K562 (cell line): Measurements from ENCODE around the gene LRRC27. TPM values are rescaled to one million over a fixed set of nuclear protein-coding genes. Genes with fewer than 3 reads are reported as not detected.

Source experiments
- ATAC-seq: fragments of 200-7000 bp; cut with Tn5 transposase; 3 replicates; pipeline ENCODE4 v1.9.1; 2020; ENCODE audit warnings: moderate library complexity
- BruUV-seq: library from RNA; stranded (reverse); fragments of 400-500 nt; replicated peaks from 2 replicates; lab custom pipeline; 2021; lab: Mats Ljungman, UMichigan
- CTCF ChIA-PET: fragments of 300-600 bp; formaldehyde crosslinking; extraction: SDS; loops from one replicate; lab custom pipeline; 2021; ENCODE audit warnings: low intra/inter-chr PET ratio; lab: Yijun Ruan, JAX
- POLR2A ChIA-PET: fragments of 300-600, 350-650 bp; sonication (Branson Sonifier 250); formaldehyde crosslinking; extraction: SDS; loops from one replicate; lab custom pipeline; 2021; ENCODE audit warnings: antibody characterized with exemption, inconsistent platforms; lab: Yijun Ruan, JAX
- DNase-seq, 4 experiments: peaks; one replicate each; pipeline versions ENCODE4 v3.0.0 to v3.0.0-alpha.2; 2011 to 2018; ENCODE audit warnings: low spot score in 3 of 4, mixed read lengths in 3 of 4; ENCODE audit errors: extremely low read depth in 1 of 4
- FAIRE-seq: peaks from 2 replicates; lab custom pipeline; 2011; peaks lifted over from hg19 to GRCh38; lab: Jason Lieb, UNC
- H2AFZ ChIP-seq: 2 replicates; pipeline ENCODE4 v1.6.0; 2011; ENCODE audit warnings: low read depth, low read length, control low read depth, inconsistent platforms
- H3K27ac ChIP-seq: fragments of 200-600 bp; 3 replicates; pipeline ENCODE4 v1.8.0; 2011; ENCODE audit warnings: low read depth, mild to moderate bottlenecking, control low read depth, inconsistent platforms, low read length, moderate library complexity, mixed read lengths; ENCODE audit errors: extremely low read depth
- H3K27me3 ChIP-seq, 2 experiments: fragments of 300-600 bp in 1 of 2; 2 replicates in 1 of 2; 3 replicates in 1 of 2; pipeline versions ENCODE4 v1.6.0 to v1.8.0; 2011; ENCODE audit warnings: inconsistent platforms in 2 of 2, low read length in 2 of 2, mild to moderate bottlenecking in 1 of 2, mixed read lengths in 1 of 2, moderate library complexity in 1 of 2; ENCODE audit not compliant: control insufficient read depth in 2 of 2, insufficient read depth in 2 of 2
- H3K36me3 ChIP-seq: fragments of 300-600 bp; 3 replicates; pipeline ENCODE4 v1.8.0; 2011; ENCODE audit warnings: mild to moderate bottlenecking, low read length, inconsistent platforms; ENCODE audit not compliant: control insufficient read depth, insufficient read depth
- H3K4me1 ChIP-seq, 2 experiments: fragments of 200-600 bp in 1 of 2; replicated peaks in 1 of 2; 2 replicates in 1 of 2; 3 replicates in 1 of 2; pipeline versions ENCODE4 v1.5.1 to v1.8.0; 2011; ENCODE audit warnings: inconsistent platforms in 2 of 2, low read length in 2 of 2, mild to moderate bottlenecking in 1 of 2, mixed read lengths in 1 of 2, moderate library complexity in 1 of 2; ENCODE audit not compliant: control insufficient read depth in 2 of 2, insufficient read depth in 2 of 2
- H3K4me2 ChIP-seq: 2 replicates; pipeline ENCODE4 v1.6.1; 2011; ENCODE audit warnings: low read length, control low read depth, inconsistent platforms, mixed read lengths; ENCODE audit not compliant: insufficient read depth
- H3K4me3 ChIP-seq: fragments of 200-600 bp; sonication (generic), shearing (Covaris generic); 2 replicates; pipeline ENCODE4 v1.5.1; 2016; ENCODE audit warnings: control low read depth, inconsistent platforms
- H3K79me2 ChIP-seq: fragments of 200-600 bp; 3 replicates; pipeline ENCODE4 v1.8.0; 2011; ENCODE audit warnings: low read length, inconsistent platforms; ENCODE audit not compliant: control insufficient read depth, insufficient read depth
- H3K9ac ChIP-seq, 2 experiments: 2 replicates each; pipeline versions ENCODE4 v1.6.0 to v1.6.1; 2011; ENCODE audit warnings: low read depth in 2 of 2, low read length in 2 of 2, control low read depth in 1 of 2, inconsistent platforms in 1 of 2, mild to moderate bottlenecking in 1 of 2, mixed read lengths in 1 of 2; ENCODE audit not compliant: insufficient read depth in 1 of 2
- H3K9me1 ChIP-seq: one replicate; pipeline ENCODE4 v1.6.0; 2011; ENCODE audit warnings: inconsistent platforms, mild to moderate bottlenecking, low read length, moderate library complexity; ENCODE audit not compliant: control insufficient read depth, insufficient read depth
- H3K9me3 ChIP-seq: replicated peaks from 2 replicates; pipeline ENCODE4 v1.5.1; 2011; ENCODE audit warnings: low read depth, low read length, inconsistent platforms; ENCODE audit not compliant: control insufficient read depth, insufficient read depth
- H4K20me1 ChIP-seq: replicated peaks from 2 replicates; pipeline ENCODE4 v1.6.1; 2011; ENCODE audit warnings: low read length, inconsistent platforms, mixed read lengths; ENCODE audit not compliant: control insufficient read depth, insufficient read depth
- DMBX1 ChIP-seq: fragments of 250-450 bp; sonication (Bioruptor Pico); IDR thresholded peaks from 2 replicates; pipeline ENCODE4 v1.8.0; 2022; ENCODE audit warnings: inconsistent platforms, mild to moderate bottlenecking, moderate library complexity, borderline replicate concordance
- FOSL1 ChIP-seq: fragments of 200-800 bp; sonication (Bioruptor generic); conservative IDR thresholded peaks from 2 replicates; pipeline ENCODE4 v1.6.1; 2016; ENCODE audit warnings: missing genetic modification characterization, missing compliant biosample characterization
- MIER1 ChIP-seq: fragments of 450-650 bp; IDR thresholded peaks from 2 replicates; pipeline ENCODE4 v1.6.1; 2016; ENCODE audit warnings: antibody characterized with exemption, mild to moderate bottlenecking, low read depth
- RBM22 ChIP-seq: fragments of 200-400 bp; formaldehyde crosslinking; IDR thresholded peaks from 2 replicates; pipeline ENCODE4 v1.6.1; 2018; ENCODE audit warnings: low read length, low read depth; ENCODE audit not compliant: poor library complexity, severe bottlenecking
- SETDB1 ChIP-seq: IDR thresholded peaks from one replicate; pipeline ENCODE4 v1.6.1; 2012; ENCODE audit warnings: low read length, control low read depth, inconsistent platforms
- ZNF583 ChIP-seq: fragments of 250-450 bp; sonication (Bioruptor Pico); IDR thresholded peaks from 2 replicates; pipeline ENCODE4 v1.4.0; 2020
- WGBS: fragments of 100-300 bp; shearing (Covaris generic); methylation state at CpG from one replicate; pipeline ENCODE4 v1.1.6; 2016; ENCODE audit warnings: low coverage, mixed read lengths; ENCODE audit not compliant: insufficient coverage; ENCODE audit errors: missing lambda C conversion rate; 5-methylcytosine and 5-hydroxymethylcytosine counted together
- in situ Hi-C: fragments of 300-500 bp; cut with MboI; formaldehyde crosslinking; loops from 4 replicates; pipeline ENCODE4 v1.15.0; 2018; ENCODE audit warnings: inconsistent platforms, mixed read lengths
- intact Hi-C: fragments of 100-400 bp; cut with micrococcal nuclease; formaldehyde crosslinking; loops from 2 replicates; pipeline ENCODE4 v1.14.2; 2022
- polyA plus RNA-seq, 8 experiments: library from polyadenylated mRNA; depleted of rRNA in 4 of 8; stranded (reverse) in 5 of 8; unstranded in 3 of 8; fragments of >200 nt; fragmentation: Nextera tagmentation in 2 of 8; fragmentation: Illumina TruSeq in 1 of 8; extraction: Ambion mirVana in 2 of 8; extraction: Trizol in 1 of 8; gene quantifications; 2 replicates each; pipeline versions ENCODE4 v1.2.1 to v1.2.3, GENCODE V29; 2011 to 2014; ENCODE audit warnings: inconsistent platforms in 1 of 8, missing spikeins in 1 of 8
- total RNA-seq, 7 experiments: library from RNA; depleted of rRNA in 6 of 7; stranded (reverse); fragments of >200 nt in 6 of 7; fragmentation: Illumina TruSeq in 2 of 7; extraction: Trizol in 2 of 7; gene quantifications; 2 replicates each; pipeline versions ENCODE4 v1.2.1 to v1.2.3, GENCODE V29; 2011 to 2021; ENCODE audit warnings: low replicate concordance in 1 of 7
- TF ChIP-seq, protein P1 (sequence below): fragments of 450-650 bp; IDR thresholded peaks from 2 replicates; pipeline ENCODE4 v1.6.1; 2018; ENCODE audit not compliant: partially characterized antibody
- TF ChIP-seq, protein P2 (sequence below): sonication (generic); formaldehyde crosslinking; IDR thresholded peaks from 2 replicates; pipeline ENCODE4 v1.8.0; 2022; ENCODE audit warnings: mild to moderate bottlenecking, low read depth, missing genetic modification reagents
- TF ChIP-seq, protein P3 (sequence below): fragments of 450-650 bp; conservative IDR thresholded peaks from 2 replicates; pipeline ENCODE4 v1.6.1; 2016; ENCODE audit warnings: missing genetic modification characterization, low read depth, mild to moderate bottlenecking, control low read depth, missing compliant biosample characterization

Gene LRRC27
- total and polyA plus RNA-seq, 9 of the 15 experiments (the other 6 are each of a cell fraction or from before 2014, with no cell fraction given), result 0.10 to 2.7 (median 1.4) TPM

DNA sequence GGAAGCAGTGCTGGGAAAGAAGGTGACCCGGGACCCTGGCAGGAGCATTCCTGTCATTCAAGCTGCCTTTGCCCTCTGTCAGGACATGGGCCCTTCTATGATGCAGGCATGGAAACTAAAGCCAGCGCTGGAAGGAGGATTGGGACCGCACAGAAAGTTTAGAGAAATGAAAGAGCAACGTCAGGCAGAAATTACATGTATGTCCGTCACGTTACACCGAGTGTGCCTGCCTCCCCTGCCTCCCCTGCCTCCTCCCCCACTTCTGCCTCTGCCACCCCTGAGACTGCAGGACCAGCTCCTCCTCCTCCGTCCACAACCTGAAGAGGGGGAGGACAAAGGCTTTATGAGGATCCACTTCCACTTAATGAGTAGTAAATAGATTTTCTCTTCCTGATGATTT, 51.1 kb downstream of the LRRC27 start:
- no peaks in the 10 kb centered on the region for H3K9me1 ChIP-seq
- DNase-seq (no peak), FAIRE-seq (no peak), ATAC-seq (no peak)
- H3K4me2 ChIP-seq, result no peak overlapping the region
- no peaks in the 10 kb centered on the region for H4K20me1 ChIP-seq
- TF ChIP-seq ZNF583 (no peak), SETDB1 (no peak)
- in situ Hi-C loops, result loop anchor here (10.0 kb wide), 1 partner anchor 252 kb away; no protein-coding TSS in a partner anchor
- no peak overlapping the region for H3K27ac ChIP-seq
- H3K36me3 ChIP-seq, result no peaks in the 10 kb centered on the region
- BruUV-seq, result no TSS peak
- H3K9me3 ChIP-seq, result no peaks in the 10 kb centered on the region
- peak overlapping the region; percentile 72; the same call in 1 of the 2 replicates for H2AFZ ChIP-seq
- no peaks in the 10 kb centered on the region for H3K79me2 ChIP-seq
- 34% methylated on average over 7 of the region's 8 CpGs for WGBS
- POLR2A ChIA-PET, result no interaction called here
- H3K27me3 ChIP-seq, result peaks cover 0 to 19% of the 10 kb centered on the region in 2 experiments; a peak in 3 of 5 replicates
- intact Hi-C loops, result no loop called here
- CTCF ChIA-PET, result no interaction called here
- no peak overlapping the region; a peak in 1 of 4 replicates for H3K9ac ChIP-seq
- peaks cover 5 to 22% of the 10 kb centered on the region in 2 experiments for H3K4me1 ChIP-seq
- H3K4me3 ChIP-seq, result no peak overlapping the region

DNA sequence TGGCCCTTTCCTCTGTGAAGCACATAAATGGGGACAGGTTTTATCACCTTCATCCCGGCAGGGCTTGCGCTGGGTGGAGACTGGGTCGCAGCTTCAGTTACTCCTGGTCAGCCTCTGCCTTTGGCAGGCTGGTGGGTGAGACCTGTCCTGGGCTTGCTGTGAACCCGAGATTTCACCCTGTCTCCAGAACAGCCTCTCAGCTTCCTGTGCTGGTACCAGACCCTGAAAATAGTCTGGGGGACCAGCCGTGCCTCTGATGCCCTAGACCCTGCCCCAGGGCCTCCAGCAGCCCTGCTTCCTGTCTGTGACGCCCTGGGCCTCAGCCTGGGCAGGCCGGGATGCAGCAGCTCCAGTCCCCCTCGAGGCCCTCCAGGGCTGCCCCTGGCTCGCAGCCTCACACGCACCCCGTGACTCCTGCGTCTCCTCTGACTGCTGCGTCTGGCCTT, 51.8 kb downstream of the LRRC27 start:
- peak overlapping the region; percentile 72 for H2AFZ ChIP-seq
- H3K27ac ChIP-seq, result no peak overlapping the region
- H3K9ac ChIP-seq, result peak overlapping the region in 1 of 2 experiments; percentile 58; a peak in 2 of 4 replicates
- H3K79me2 ChIP-seq, result no peaks in the 10 kb centered on the region
- ChIA-PET POLR2A (no interaction called here), CTCF (no interaction called here)
- FAIRE-seq (no peak), DNase-seq (no peak), ATAC-seq (no peak; the same call in 1 of the 3 replicates)
- no peak overlapping the region for H3K4me2 ChIP-seq
- WGBS, result 21% methylated on average over 8 of the region's 13 CpGs
- H3K4me3 ChIP-seq, result no peak overlapping the region
- in situ Hi-C loops (loop anchor here (10.0 kb wide), 1 partner anchor 251 kb away; no protein-coding TSS in a partner anchor), intact Hi-C loops (no loop called here)
- H3K27me3 ChIP-seq, result peaks cover 0 to 16% of the 10 kb centered on the region in 2 experiments; a peak in 3 of 5 replicates
- BruUV-seq, result no TSS peak
- peaks cover 5 to 23% of the 10 kb centered on the region in 2 experiments for H3K4me1 ChIP-seq
- no peaks in the 10 kb centered on the region for H4K20me1 ChIP-seq
- H3K9me3 ChIP-seq, result no peaks in the 10 kb centered on the region
- H3K36me3 ChIP-seq, result no peaks in the 10 kb centered on the region
- H3K9me1 ChIP-seq, result no peaks in the 10 kb centered on the region
- TF ChIP-seq RBM22 (no peak), DMBX1 (CRISPR knock-in tag) (no peak), FOSL1 (no peak), MIER1 (no peak)
- TF ChIP-seq, protein P1, sequence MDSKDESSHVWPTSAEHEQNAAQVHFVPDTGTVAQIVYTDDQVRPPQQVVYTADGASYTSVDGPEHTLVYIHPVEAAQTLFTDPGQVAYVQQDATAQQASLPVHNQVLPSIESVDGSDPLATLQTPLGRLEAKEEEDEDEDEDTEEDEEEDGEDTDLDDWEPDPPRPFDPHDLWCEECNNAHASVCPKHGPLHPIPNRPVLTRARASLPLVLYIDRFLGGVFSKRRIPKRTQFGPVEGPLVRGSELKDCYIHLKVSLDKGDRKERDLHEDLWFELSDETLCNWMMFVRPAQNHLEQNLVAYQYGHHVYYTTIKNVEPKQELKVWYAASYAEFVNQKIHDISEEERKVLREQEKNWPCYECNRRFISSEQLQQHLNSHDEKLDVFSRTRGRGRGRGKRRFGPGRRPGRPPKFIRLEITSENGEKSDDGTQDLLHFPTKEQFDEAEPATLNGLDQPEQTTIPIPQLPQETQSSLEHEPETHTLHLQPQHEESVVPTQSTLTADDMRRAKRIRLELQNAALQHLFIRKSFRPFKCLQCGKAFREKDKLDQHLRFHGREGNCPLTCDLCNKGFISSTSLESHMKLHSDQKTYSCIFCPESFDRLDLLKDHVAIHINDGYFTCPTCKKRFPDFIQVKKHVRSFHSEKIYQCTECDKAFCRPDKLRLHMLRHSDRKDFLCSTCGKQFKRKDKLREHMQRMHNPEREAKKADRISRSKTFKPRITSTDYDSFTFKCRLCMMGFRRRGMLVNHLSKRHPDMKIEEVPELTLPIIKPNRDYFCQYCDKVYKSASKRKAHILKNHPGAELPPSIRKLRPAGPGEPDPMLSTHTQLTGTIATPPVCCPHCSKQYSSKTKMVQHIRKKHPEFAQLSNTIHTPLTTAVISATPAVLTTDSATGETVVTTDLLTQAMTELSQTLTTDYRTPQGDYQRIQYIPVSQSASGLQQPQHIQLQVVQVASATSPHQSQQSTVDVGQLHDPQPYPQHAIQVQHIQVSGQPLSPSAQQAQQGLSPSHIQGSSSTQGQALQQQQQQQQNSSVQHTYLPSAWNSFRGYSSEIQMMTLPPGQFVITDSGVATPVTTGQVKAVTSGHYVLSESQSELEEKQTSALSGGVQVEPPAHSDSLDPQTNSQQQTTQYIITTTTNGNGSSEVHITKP, result no peak
- TF ChIP-seq, protein P2, sequence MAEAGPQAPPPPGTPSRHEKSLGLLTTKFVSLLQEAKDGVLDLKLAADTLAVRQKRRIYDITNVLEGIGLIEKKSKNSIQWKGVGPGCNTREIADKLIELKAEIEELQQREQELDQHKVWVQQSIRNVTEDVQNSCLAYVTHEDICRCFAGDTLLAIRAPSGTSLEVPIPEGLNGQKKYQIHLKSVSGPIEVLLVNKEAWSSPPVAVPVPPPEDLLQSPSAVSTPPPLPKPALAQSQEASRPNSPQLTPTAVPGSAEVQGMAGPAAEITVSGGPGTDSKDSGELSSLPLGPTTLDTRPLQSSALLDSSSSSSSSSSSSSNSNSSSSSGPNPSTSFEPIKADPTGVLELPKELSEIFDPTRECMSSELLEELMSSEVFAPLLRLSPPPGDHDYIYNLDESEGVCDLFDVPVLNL, result no peak
- TF ChIP-seq, protein P3, sequence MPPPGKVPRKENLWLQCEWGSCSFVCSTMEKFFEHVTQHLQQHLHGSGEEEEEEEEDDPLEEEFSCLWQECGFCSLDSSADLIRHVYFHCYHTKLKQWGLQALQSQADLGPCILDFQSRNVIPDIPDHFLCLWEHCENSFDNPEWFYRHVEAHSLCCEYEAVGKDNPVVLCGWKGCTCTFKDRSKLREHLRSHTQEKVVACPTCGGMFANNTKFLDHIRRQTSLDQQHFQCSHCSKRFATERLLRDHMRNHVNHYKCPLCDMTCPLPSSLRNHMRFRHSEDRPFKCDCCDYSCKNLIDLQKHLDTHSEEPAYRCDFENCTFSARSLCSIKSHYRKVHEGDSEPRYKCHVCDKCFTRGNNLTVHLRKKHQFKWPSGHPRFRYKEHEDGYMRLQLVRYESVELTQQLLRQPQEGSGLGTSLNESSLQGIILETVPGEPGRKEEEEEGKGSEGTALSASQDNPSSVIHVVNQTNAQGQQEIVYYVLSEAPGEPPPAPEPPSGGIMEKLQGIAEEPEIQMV (tag), result no peak
